ENCODE results near the gene ARFGEF3.

DNA sequence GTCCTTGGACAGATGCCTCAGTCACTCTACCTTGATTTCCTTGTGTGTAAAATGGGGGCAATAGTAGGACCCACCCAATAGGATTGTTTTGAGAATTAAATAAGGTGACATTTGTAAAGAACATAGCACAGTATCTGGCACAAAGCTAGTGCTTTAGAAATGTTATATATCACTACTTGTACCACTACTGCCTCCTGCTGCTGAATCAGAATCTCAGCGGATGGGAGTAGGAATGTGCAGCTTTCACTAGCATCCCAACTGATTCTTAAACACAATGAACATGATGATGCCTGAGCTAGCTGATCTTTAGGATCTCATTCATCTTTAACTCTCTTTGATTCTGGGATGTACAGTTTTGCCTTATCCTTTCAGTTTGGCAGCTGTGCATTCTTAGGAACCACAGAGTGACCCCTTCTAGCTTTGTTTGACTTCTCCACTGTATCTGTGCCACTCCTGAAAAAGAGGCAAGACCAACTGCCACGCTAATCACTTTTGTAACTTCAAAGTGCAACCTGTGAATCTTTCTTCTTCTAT, 49.4 kb downstream of the ARFGEF3 start:
- TF ChIP-seq CTCF (conservative IDR thresholded peaks at IDR 0.05; ENCODE audit: low read depth, low read length) (peak; percentile 35; the same call in 1 of the 2 replicates), EZH2phosphoT487 (IDR thresholded peaks at IDR 0.05; ENCODE audit: borderline replicate concordance, low read length) (no peak), EZH2 (IDR thresholded peaks at IDR 0.05; ENCODE audit: low read length, unreplicated experiment) (no peak)
